ENCODE results near the gene OSBPL9.

The OSBPL9 gene

GRCh38 chr1:51610637-51611036 is 6.3 kb upstream of the OSBPL9 start:
- DNase-seq: no peak

GRCh38 chr1:51612447-51612961 is 4.4 kb upstream of the OSBPL9 start:
- DNase-seq: no peak

- no peak for DNase-seq
Observed at GRCh38 chr1:51615780-51616291, 1.1 kb upstream of the OSBPL9 start.

GRCh38 chr1:51616490-51616889 is 402 bp upstream of the OSBPL9 start:
- DNase-seq: no peak

- no peak for DNase-seq
Observed at GRCh38 chr1:51618715-51619114, 1.8 kb downstream of the OSBPL9 start.

GRCh38 chr1:51620470-51620869 is 3.6 kb downstream of the OSBPL9 start:
- DNase-seq: no peak

- no peak for DNase-seq
Observed at GRCh38 chr1:51621161-51621560, 4.3 kb downstream of the OSBPL9 start.

- no peak for DNase-seq
Observed at GRCh38 chr1:51621841-51622454, 5.1 kb downstream of the OSBPL9 start.

- no peak for DNase-seq
Observed at GRCh38 chr1:51622455-51622913, 5.6 kb downstream of the OSBPL9 start.

- DNase-seq: no peak
Observed at GRCh38 chr1:51623025-51623424, 6.1 kb downstream of the OSBPL9 start.

- no peak for DNase-seq
Observed at GRCh38 chr1:51623450-51623849, 6.6 kb downstream of the OSBPL9 start.

- DNase-seq: no peak
Observed at GRCh38 chr1:51624855-51625254, 8.0 kb downstream of the OSBPL9 start.

GRCh38 chr1:51627672-51628071 is 10.8 kb downstream of the OSBPL9 start:
- DNase-seq: no peak

GRCh38 chr1:51628715-51629590 is 12.1 kb downstream of the OSBPL9 start:
- DNase-seq: no peak

GRCh38 chr1:51629918-51630317 is 13.0 kb downstream of the OSBPL9 start:
- DNase-seq: no peak

GRCh38 chr1:51630393-51630792 is 13.5 kb downstream of the OSBPL9 start:
- DNase-seq: no peak

- DNase-seq: no peak
Observed at GRCh38 chr1:51630922-51631321, 14.0 kb downstream of the OSBPL9 start.

GRCh38 chr1:51631747-51632146 is 14.9 kb downstream of the OSBPL9 start:
- DNase-seq: no peak

GRCh38 chr1:51634618-51635017 is 17.7 kb downstream of the OSBPL9 start:
- DNase-seq: no peak

GRCh38 chr1:51635615-51636014 is 18.7 kb downstream of the OSBPL9 start:
- DNase-seq: no peak

GRCh38 chr1:51636191-51636590 is 19.3 kb downstream of the OSBPL9 start:
- no peak for DNase-seq

- DNase-seq: no peak
Observed at GRCh38 chr1:51636764-51637522, 20.1 kb downstream of the OSBPL9 start.

- no peak for DNase-seq
Observed at GRCh38 chr1:51638350-51638749, 21.5 kb downstream of the OSBPL9 start.

Measured in KG1 (cell line).